ENCODE data around the gene N4BP2. TPM values are rescaled to one million over a fixed set of nuclear protein-coding genes. Genes with fewer than 3 reads are reported as not detected.

N4BP2 gene
- polyA plus RNA-seq, 1 of the 3 experiments (the other 2 are of a cell fraction): 1.2 TPM

GRCh38 chr4:40176602-40177001 lies 120.0 kb downstream of the N4BP2 start:
- Histone ChIP-seq H3K36me3 (replicated peaks in 1 of 2; ENCODE audit: control insufficient read depth in 1 of 2, insufficient read depth in 2 of 2, low read length in 1 of 2) (no peaks in the 10 kb centered on the region), H3F3A (replicated peaks; ENCODE audit: insufficient read depth) (no peaks in the 10 kb centered on the region), H3K79me2 (ENCODE audit: insufficient read depth) (no peaks in the 10 kb centered on the region), H3K4me2 (no peak overlapping the region), H3K9me3 (no peaks in the 10 kb centered on the region), H3K9ac (no peak overlapping the region), H3K4me3 (ENCODE audit: low read depth in 2 of 2, low read length in 1 of 2) (no peak overlapping the region), H3K27ac (ENCODE audit: low read depth in 2 of 2, low read length in 1 of 2) (no peak overlapping the region), H4K20me1 (ENCODE audit: insufficient read depth) (no peaks in the 10 kb centered on the region), H3K27me3 (ENCODE audit: insufficient read depth) (no peaks in the 10 kb centered on the region), H3K4me1 (ENCODE audit: control insufficient read depth in 1 of 2, insufficient read depth in 2 of 2, low read depth in 1 of 2, low read length in 1 of 2) (peaks cover 0 to 10% of the 10 kb centered on the region in 2 experiments; a peak in 2 of 4 replicates), H2AFZ (ENCODE audit: low read depth) (no peak overlapping the region), H3K9me2 (no peaks in the 10 kb centered on the region)
- 92% methylated on average over 10 of the region's 10 CpGs for WGBS (ENCODE audit: low lambda C conversion rate)
- TF ChIP-seq TAF1 (IDR thresholded peaks at IDR 0.05; ENCODE audit: borderline replicate concordance, low read depth, low read length): no peak
- no peak for TF ChIP-seq ELF1 (IDR thresholded peaks at IDR 0.05)
- no peak for TF ChIP-seq REST (IDR thresholded peaks at IDR 0.05; ENCODE audit: low read depth, low read length)
- no peak for TF ChIP-seq EZH2phosphoT487 (IDR thresholded peaks at IDR 0.05; ENCODE audit: borderline replicate concordance, low read depth)
- CTCF ChIA-PET: interaction anchor here (0.7 kb wide), 1 partner anchor 15 kb away, joined by 3 read pairs; no protein-coding TSS in a partner anchor
- POLR2A ChIA-PET: no interaction called here
- DNase-seq: no peak

DNA sequence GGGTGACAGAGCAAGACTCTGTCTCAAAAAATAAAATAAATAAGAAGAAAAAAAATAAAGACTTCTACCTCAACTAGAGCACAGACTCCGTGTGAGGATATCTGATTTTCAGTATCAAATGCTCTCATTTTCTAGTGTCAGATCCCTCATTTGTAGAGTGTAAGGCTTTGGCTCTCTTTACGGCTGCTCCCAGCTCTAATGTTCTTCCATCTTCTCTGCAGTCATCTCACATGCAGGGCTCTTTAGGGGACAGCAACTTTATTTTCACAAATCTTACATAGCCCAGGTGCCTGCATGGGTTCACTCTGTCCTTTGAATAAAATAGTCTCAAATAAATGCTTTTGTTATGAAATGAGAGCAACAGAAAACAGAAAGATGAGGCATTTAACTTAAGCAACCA lies 120.9 kb downstream of the N4BP2 start:
- H3K79me2 ChIP-seq (ENCODE audit: insufficient read depth): no peaks in the 10 kb centered on the region
- H3K36me3 ChIP-seq (replicated peaks in 1 of 2; ENCODE audit: control insufficient read depth in 1 of 2, insufficient read depth in 2 of 2, low read length in 1 of 2): no peaks in the 10 kb centered on the region
- H3K9me3 ChIP-seq: no peaks in the 10 kb centered on the region
- WGBS (ENCODE audit: low lambda C conversion rate): 88% methylated on average over 2 of the region's 2 CpGs
- H2AFZ ChIP-seq (ENCODE audit: low read depth): no peak overlapping the region
- no peaks in the 10 kb centered on the region for H3K9me2 ChIP-seq
- H3K27ac ChIP-seq (ENCODE audit: low read depth in 2 of 2, low read length in 1 of 2): no peak overlapping the region
- H3K9ac ChIP-seq: no peak overlapping the region
- TF ChIP-seq, protein P1, sequence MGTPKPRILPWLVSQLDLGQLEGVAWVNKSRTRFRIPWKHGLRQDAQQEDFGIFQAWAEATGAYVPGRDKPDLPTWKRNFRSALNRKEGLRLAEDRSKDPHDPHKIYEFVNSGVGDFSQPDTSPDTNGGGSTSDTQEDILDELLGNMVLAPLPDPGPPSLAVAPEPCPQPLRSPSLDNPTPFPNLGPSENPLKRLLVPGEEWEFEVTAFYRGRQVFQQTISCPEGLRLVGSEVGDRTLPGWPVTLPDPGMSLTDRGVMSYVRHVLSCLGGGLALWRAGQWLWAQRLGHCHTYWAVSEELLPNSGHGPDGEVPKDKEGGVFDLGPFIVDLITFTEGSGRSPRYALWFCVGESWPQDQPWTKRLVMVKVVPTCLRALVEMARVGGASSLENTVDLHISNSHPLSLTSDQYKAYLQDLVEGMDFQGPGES (IDR thresholded peaks at IDR 0.05; ENCODE audit: low read depth, low read length): no peak
- TF ChIP-seq, protein P2, sequence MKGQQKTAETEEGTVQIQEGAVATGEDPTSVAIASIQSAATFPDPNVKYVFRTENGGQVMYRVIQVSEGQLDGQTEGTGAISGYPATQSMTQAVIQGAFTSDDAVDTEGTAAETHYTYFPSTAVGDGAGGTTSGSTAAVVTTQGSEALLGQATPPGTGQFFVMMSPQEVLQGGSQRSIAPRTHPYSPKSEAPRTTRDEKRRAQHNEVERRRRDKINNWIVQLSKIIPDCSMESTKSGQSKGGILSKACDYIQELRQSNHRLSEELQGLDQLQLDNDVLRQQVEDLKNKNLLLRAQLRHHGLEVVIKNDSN (IDR thresholded peaks at IDR 0.05; ENCODE audit: borderline replicate concordance, low read depth): no peak
- TF ChIP-seq NFIC (IDR thresholded peaks at IDR 0.05; ENCODE audit: borderline replicate concordance): no peak
- TF ChIP-seq RFX5 (IDR thresholded peaks at IDR 0.05; ENCODE audit: low read length): no peak
- TF ChIP-seq USF2 (IDR thresholded peaks at IDR 0.05; ENCODE audit: borderline replicate concordance, low read depth, low read length): no peak
- TF ChIP-seq POLR2AphosphoS5 (IDR thresholded peaks at IDR 0.05; ENCODE audit: low read depth, low read length): no peak
- no peak for TF ChIP-seq TAF1 (IDR thresholded peaks at IDR 0.05; ENCODE audit: borderline replicate concordance, low read depth, low read length)
- TF ChIP-seq YY1 (IDR thresholded peaks at IDR 0.05; ENCODE audit: low read depth): no peak
- no peak for TF ChIP-seq CTCF (IDR thresholded peaks at IDR 0.05)
- TF ChIP-seq FOSL2 (IDR thresholded peaks at IDR 0.05; ENCODE audit: borderline replicate concordance, low read depth): no peak
- no peak for TF ChIP-seq RCOR1 (IDR thresholded peaks at IDR 0.05; ENCODE audit: low read length)
- no peak for TF ChIP-seq ELF1 (IDR thresholded peaks at IDR 0.05)
- TF ChIP-seq RXRA (IDR thresholded peaks at IDR 0.05; ENCODE audit: borderline replicate concordance, low read depth): no peak
- TF ChIP-seq TCF12 (IDR thresholded peaks at IDR 0.05): no peak
- TF ChIP-seq SMC3 (IDR thresholded peaks at IDR 0.05; ENCODE audit: low read depth, low read length): no peak
- TF ChIP-seq FOXJ3 (CRISPR knock-in tag; IDR thresholded peaks at IDR 0.05): no peak
- no peak for TF ChIP-seq RAD21 (IDR thresholded peaks at IDR 0.05; ENCODE audit: low read length)
- H3K4me2 ChIP-seq: no peak overlapping the region
- no peaks in the 10 kb centered on the region for H4K20me1 ChIP-seq (ENCODE audit: insufficient read depth)
- no peaks in the 10 kb centered on the region for H3K27me3 ChIP-seq (ENCODE audit: insufficient read depth)
- H3K4me3 ChIP-seq (ENCODE audit: low read depth in 2 of 2, low read length in 1 of 2): no peak overlapping the region
- ChIA-PET POLR2A (no interaction called here), CTCF (no interaction called here)
- no peak for DNase-seq
- peaks cover 0 to 10% of the 10 kb centered on the region in 2 experiments; a peak in 2 of 4 replicates for H3K4me1 ChIP-seq (ENCODE audit: control insufficient read depth in 1 of 2, insufficient read depth in 2 of 2, low read depth in 1 of 2, low read length in 1 of 2)
- H3F3A ChIP-seq (replicated peaks; ENCODE audit: insufficient read depth): no peaks in the 10 kb centered on the region

All from SK-N-SH (cell line).